ENCODE data around the gene HNRNPAB. TPM values are rescaled to one million over a fixed set of nuclear protein-coding genes. Genes with fewer than 3 reads are reported as not detected.
A peak's percentile ranks its signal among the peaks of the same experiment; 100 is the strongest.
"Not testable (repeated sequence)": the region's sequence is repeated elsewhere in the genome, so short reads cannot be mapped to it uniquely, and the experiment has no call there.

The HNRNPAB gene
- total RNA-seq, 1 donor from 2014 or later: 56.9 TPM

- no peak for DNase-seq (ENCODE audit: low read depth)
Measured at GRCh38 chr5:178212241-178213002, 8.1 kb downstream of the HNRNPAB start.

DNA sequence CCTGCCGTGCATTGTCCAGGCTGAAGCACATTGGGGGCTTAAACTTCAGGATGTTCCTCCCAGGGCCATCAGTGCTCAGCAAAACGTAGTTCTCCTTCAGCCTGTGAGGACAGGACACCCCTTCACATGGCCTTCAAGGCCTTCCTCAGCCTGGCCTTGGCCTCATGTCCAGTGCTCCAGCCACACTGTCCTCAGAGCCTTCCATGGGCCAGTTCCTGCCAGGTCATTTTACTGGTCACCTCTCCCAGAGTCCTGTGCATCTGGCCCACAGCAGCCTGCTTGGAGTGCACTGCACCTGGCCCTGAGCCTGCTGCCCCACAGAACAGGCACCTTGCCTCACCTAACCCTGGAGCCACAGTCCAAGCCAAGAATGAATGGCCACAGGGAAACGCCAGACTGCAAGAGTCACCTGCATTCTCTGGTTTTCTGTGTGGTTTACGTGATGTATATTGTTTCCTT is 8.7 kb downstream of the HNRNPAB start:
- no peak for DNase-seq (ENCODE audit: low read depth)

- peak; percentile 81 for DNase-seq (ENCODE audit: low read depth)
Measured at GRCh38 chr5:178213748-178214151, 9.4 kb downstream of the HNRNPAB start.

GRCh38 chr5:178214160-178214803 is 9.9 kb downstream of the HNRNPAB start:
- no peak for DNase-seq (ENCODE audit: low read depth)

GRCh38 chr5:178215280-178216002 is 11.1 kb downstream of the HNRNPAB start:
- no peak for DNase-seq (ENCODE audit: low read depth)

- no peak for DNase-seq (ENCODE audit: low read depth)
Measured at GRCh38 chr5:178216088-178216534, 11.8 kb downstream of the HNRNPAB start.

DNA sequence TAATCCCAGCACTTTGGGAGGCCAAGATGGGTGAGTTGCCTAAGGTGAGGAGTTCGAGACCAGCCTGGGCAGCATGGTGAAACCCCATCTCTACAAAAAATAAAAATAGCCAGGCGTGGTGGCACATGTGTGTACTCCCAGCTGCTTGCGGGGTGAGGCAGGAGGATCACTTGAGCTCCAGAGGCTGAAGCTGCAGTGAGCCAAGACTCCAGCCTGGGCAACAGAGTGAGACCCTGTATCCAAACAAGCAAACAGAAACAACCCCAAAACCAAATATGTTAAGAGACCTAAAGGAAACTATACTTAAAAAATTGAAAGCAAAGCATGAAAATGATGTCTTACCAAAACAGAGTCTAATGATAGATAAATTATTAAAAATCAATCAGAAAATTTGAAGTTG is 12.4 kb downstream of the HNRNPAB start:
- no peak for DNase-seq (ENCODE audit: low read depth)

GRCh38 chr5:178218237-178218776 is 14.0 kb downstream of the HNRNPAB start:
- no peak for DNase-seq (ENCODE audit: low read depth)

DNA sequence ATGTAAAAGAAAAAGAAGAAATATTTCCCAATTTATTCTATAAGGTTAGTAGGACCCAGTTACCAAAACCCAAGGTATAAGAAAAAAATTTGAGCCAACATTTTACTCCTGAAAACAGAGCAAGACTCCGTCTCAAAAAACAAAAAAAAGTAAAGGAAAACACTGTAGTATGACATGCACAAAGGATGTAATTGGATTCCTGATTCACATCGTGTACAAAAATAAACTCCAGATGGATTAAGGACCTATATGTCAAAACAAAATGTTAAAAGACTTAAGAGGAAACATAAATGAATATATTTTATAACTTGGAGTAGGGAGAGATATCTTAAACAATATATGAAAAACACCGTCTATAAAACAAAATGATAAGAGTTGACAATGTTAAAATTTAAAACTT is 14.5 kb downstream of the HNRNPAB start:
- no peak for DNase-seq (ENCODE audit: low read depth)

- no peak for DNase-seq (ENCODE audit: low read depth)
Measured at GRCh38 chr5:178221282-178221681, 16.9 kb downstream of the HNRNPAB start.

DNA sequence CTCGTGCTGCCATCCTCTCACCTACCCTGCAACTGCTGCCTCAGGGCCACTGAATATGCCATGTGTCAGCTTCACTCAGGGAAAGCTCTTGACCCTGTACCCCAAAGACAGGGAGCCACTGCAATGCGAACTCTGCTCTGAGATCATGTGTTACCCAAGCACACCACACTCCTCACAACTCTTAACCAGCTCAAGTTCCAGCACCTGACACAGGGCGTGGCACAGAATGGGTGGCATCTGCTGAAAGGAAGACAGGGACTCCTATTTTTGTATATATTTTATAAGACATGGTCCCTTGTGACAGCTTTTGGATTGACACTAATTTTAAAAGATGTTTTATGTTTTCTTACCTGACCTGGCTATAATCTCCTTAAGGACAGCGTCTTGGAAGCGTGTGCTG is 17.5 kb downstream of the HNRNPAB start:
- DNase-seq (ENCODE audit: low read depth): no peak

DNA sequence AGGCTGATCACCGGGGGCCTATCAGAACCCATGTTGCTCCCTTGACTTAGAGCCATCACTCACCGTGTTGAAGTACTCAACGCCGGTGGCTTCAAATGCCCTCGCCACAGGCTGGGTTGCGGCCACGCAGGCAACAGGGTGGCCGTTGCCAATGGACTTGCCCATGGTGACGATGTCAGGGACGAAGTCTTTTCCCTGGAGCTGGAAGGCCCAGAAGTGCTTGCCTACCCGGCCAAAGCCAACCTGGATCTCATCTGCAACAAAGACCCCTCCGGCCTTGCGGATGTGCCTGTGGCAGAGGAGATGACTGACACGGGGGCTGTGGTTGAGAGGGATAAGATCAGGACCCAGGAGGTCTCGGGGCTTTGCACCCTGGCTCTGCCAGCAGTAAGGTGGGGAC is 18.0 kb downstream of the HNRNPAB start:
- no peak for DNase-seq (ENCODE audit: low read depth)

- DNase-seq (ENCODE audit: low read depth): no peak
Measured at GRCh38 chr5:178223196-178223773, 19.0 kb downstream of the HNRNPAB start.

DNA sequence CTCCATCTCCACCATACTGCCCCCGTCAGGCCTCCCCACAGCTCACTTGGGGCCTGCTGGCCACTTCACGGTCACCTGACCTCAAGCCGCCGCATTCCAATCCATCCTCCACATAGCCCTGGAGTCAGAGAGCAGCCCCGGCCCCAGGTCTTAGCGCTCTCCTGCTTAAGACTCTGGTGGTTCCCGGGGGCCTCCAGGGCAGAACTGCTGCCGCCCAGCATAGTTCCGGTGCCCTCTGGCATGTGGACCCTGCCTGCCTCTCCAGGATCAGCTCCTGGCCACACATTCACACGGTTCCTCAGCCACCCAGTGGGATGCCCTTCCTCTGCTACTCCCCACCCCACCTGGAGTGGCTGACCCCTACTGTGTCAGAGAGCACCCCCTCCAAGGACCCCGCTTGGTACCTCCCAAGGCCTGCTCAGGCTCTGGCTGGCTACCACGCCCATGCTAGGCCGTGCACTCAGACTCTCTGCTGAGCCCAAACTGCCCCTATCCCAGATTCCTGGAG is 19.5 kb downstream of the HNRNPAB start:
- no peak for DNase-seq (ENCODE audit: low read depth)

GRCh38 chr5:178224403-178224802 is 20.1 kb downstream of the HNRNPAB start:
- DNase-seq (ENCODE audit: low read depth): no peak

- no peak for DNase-seq (ENCODE audit: low read depth)
Measured at GRCh38 chr5:178225174-178225573, 20.8 kb downstream of the HNRNPAB start.

DNA sequence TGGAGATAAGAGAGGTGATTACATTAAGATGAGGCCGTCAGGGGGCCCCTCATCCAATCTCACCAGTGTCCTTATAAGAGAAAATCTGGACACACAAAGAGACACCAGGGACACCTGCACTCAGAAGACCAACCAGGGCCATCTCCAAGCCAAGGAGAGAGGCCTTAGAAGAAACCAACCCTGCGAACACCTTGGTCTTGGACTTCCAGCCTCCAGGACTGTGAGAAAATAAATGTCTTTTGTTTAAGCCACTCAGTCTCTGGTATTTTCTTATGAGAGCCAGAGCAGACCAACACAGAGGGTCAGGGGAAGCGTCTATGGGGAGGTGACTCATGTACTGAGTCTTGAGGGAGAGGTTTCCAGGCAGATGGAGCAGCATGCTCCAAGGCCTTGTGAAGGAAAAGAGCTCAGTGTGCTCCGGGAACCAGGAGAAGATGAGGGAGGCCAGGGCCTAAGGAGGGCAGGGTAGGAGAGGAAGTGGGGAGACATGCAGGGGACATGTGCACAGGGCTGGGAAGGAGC is 22.9 kb downstream of the HNRNPAB start:
- no peak for DNase-seq (ENCODE audit: low read depth)

DNA sequence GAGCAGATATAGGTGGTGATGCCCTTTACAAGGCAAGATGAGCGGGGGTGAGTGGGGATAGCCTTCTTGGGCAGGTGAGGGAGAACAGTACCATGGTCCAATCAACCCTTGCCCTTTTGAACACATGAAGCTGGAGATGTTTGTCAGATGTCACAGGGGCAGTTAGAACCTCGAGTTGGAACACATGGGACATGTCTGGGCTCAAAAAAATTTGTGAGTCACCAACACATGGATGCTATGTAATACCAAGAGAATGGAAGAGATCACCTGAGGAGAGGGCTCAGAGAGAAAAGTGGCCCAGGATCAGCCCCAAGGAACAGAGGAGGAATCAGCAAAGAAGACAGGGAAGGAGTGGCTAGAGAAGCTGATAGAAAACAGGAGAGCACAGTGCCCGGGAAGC is 23.6 kb downstream of the HNRNPAB start:
- DNase-seq (ENCODE audit: low read depth): no peak

GRCh38 chr5:178228609-178229008 is 24.3 kb downstream of the HNRNPAB start:
- no peak for DNase-seq (ENCODE audit: low read depth)

DNA sequence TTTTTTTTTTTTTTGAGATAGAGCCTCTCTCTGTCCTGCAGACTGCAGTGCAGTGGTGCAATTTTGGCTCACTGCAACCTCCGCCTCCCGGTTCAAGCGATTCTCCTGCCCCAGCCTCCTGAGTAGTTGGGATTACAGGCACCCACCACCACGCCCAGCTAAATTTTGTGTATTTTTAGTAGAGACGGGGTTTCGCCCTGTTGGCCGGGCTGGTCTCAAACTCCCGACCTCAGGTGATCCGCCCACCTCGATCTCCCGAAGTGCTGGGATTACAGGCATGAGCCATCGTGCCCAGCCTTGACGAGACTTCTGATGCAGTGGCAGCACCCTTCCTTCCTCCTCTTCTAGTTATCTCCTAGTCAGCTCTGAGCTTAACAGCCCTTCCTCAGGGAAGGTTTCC is 24.8 kb downstream of the HNRNPAB start:
- not testable (repeated sequence) for DNase-seq (ENCODE audit: low read depth)

DNA sequence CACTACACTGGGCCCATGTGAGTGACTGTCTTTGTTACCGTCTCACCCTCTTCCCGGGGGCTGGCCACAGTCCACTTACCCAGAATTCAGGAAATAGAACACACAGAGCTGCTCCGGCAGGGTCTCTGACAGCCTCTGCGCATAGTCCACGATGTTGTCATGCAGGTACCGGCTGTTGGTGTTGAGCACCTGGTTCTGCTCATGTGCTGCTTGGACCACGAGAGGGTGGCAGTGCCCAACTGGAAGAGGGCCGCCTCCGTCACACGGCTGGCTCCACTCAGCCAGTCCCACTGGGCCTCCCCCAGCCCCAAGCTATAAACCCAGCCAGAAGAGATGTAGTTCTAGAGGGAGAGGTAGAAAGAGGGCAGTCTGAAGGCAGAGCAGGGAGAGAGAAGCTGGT is 25.5 kb downstream of the HNRNPAB start:
- no peak for DNase-seq (ENCODE audit: low read depth)

Measured in renal cortical epithelial cell (primary cell).